Ecto neural progenitor cell (in vitro differentiated cells): ENCODE measurements around the gene TCEAL1.
"Not testable (repeated sequence)": the region's sequence is repeated elsewhere in the genome, so short reads cannot be mapped to it uniquely, and the experiment has no call there.

Experiments used
- DNase-seq: peaks from one replicate; pipeline ENCODE4 v3.0.0-alpha.2; 2018; ENCODE audit warnings: low spot score

Gene TCEAL1, protein sequence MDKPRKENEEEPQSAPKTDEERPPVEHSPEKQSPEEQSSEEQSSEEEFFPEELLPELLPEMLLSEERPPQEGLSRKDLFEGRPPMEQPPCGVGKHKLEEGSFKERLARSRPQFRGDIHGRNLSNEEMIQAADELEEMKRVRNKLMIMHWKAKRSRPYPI

DNA sequence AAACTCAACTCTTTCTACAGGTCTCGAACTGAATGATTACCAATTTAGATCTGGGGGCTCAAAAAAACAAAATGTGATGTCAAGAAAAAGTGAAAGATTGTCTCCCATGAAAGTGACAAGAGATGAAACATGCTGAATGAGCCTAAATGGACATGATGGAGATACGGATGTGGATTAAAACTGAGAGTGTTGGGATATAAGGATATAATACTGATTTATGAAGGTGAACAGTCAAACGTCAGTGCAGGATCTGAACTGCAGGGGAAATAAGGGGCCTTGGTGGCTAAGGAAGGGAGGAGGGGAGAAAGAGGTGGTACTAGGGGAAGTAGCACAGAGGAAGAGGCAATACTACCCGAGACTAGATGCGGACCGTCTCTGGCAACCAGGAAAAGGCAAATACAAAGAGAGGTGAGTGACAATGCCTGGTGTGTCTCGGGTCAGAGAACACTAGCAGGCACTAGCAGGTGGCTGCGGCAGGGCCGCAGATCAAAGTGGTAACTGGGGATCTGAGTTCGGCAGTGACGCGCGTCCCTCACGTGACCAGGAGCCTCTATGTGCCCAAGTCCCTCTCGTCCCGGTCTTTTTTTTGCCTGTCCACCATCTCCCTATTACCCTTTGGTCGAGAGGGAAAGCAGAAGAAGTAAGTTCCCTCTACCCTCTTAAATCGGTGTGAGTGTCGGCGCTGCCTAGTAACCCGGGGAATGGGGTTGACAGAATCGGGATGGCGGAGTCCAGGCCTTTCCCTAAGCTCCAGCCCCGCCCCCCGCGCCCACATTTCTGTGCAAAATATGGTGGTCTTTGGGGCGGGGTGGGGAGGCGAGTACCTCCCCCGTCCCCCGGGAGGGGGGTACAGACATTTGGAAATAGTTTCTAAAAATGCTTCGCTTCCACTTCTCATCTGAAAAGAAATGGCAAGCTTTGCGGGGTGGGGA, at the start of gene TCEAL1:
Gene TCEAL1, plus strand, starts transcription at position 590 of the 932 bp plus-strand sequence. CDS start 942 bp downstream, outside the sequence.
- peak; percentile 75 for DNase-seq

- DNase-seq: no peak
Measured at GRCh38 chrX:103584596-103584995, 44.2 kb upstream of the TCEAL1 start.

DNA sequence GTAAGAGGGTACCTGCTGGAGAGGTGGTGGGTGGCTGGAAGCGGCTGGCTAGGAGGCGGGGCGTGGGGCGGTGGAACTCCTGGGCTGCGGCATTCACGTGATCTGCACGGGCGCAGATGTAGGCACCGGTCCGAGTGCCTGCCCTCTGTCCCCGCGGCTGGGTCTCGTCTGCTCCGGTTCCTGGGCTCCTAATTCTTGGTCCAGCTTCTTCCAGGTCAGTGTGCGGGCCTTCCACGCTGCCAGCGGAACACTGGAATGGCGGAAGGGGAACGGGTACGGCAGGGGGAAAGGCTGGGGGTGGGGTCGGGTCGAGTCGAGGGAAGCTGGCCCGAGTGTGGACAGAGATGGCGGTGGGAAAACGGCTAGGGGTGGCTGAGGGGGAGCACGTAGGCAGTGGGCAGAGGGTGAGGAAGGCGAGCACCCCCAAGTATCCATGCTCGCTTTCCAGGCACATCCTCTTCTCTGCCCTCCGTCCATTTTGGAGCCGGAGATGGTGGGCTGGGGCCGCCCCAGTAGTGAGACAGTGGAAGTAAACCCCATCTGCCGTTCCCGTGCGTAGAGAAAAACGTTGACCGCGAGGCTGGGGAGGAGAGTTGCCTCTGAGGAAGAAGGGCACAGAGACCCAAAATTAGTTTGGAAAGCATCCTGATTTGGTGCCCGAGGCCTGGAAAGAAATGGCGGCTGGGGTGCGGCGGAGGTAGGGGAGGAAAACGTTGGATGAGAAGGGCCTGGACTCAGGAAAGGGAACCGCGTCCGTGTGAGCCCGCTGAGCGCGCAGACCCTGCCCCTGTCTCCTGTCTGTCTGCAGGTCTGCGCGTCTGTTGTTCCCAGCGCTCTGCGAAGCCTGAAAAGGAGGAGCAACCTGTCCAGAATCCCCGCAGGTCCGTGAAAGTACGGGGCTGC, 43.1 kb upstream of the TCEAL1 start, which contains the start of gene TCEAL4:
Gene TCEAL4, plus strand, starts transcription at position 105 of the 903 bp plus-strand sequence. CDS start 1,161 bp downstream, outside the sequence.
- DNase-seq: peak; percentile 78

- no peak for DNase-seq
Measured at GRCh38 chrX:103586314-103586646, 42.5 kb upstream of the TCEAL1 start.

- DNase-seq: no peak
Measured at GRCh38 chrX:103586659-103587058, 42.1 kb upstream of the TCEAL1 start.

GRCh38 chrX:103592295-103592694, 36.5 kb upstream of the TCEAL1 start:
- not testable (repeated sequence) for DNase-seq

- not testable (repeated sequence) for DNase-seq
Measured at GRCh38 chrX:103595202-103595601, 33.6 kb upstream of the TCEAL1 start.

DNA sequence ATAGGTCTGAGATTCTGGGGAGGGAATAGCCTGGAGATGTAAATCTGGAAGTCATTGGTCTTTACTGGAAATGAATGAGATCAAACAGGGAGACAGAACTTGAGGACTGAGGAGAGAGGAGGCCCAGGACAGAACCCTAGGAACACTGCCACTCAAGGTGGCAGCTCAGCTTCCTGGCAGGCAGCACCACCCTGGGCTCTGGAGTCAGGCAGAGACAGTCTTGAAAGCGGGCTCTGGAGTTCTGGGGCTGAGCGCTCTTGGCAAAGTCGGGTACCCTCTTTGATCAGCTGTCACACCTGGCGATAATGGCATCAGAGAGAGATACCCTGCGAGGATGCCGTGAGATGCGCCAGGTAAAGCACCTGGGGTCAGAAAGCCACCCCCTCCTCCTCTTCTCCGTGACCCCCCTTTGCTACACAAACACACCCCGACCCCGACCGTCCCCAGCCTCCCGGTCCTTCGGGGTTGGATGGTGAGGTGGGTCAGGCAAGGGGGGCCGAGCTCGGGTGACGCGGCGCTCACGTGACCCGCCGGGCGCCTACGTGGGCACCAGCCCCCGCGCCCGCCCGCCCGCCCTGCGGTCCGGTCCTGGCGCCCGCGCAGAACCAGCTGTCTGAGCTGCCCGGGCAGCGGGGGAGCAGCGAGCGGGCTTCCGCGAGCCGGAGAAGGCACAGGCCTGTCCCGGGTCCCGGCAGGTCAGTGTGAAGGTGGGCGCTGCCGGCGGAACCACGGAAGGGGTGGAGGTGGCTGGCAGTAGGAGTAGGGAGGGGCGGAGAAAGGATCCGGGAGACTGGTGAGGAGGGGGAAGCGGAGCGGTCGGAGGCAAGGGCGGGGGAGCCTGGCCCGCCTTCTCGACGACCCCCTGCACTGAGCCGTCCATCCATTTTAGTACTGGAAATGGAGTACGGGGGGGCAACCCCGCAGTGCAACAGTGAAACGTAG, 21.1 kb upstream of the TCEAL1 start, which contains the start of gene TCEAL3:
Gene TCEAL3, plus strand, starts transcription at position 600 of the 942 bp plus-strand sequence. CDS start 1,102 bp downstream, outside the sequence.
- DNase-seq: peak; percentile 82

DNA sequence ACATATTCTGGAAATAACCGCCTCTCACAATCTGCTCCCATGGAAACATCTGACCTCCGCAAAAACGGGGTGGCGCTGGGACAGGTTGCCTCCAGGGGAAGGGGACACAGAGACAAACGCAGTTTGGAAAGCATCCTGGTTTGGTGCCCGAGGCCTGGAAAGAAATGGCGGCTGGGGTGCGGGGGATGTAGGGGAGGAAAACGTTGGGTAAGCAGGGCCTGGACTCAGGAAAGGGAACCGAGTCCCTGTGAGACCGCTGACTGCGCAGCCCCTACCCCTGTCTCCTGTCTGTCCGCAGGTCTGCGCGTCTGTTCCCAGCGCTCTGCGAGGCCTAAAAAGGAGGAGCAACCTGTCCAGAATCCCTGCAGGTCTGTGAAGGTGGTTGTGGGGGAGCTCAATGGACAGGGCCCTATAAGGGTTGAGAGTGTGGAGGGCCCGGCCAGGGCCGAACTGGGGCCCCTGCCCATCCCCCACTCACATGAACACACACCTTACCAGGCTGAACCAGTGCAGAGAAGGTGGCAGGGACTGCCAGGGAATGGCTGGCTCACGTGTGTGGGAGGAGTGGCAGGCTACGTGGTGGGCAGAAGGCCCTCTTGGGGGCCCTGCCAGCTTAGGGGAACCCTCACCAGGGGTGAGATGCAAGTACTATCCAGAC, 20.3 kb upstream of the TCEAL1 start:
- peak; percentile 53 for DNase-seq

DNA sequence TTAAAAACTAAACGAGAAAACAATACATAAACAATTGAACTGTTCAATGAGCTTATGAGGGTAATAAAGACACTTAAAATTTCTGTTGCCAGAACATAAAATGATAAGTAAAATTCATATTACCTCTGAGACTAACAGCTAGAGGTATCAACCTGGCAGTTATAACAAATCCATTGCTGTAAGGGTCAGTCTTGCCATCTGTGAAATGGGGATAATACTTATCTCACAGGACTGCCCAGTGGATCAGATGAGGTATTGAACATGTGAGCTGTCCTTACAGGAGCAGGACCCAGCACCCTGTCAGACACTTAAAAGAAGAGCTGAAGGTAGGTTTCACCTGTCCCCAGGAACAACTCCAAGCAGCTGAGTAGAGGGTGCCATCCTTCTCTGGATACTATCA, 18.5 kb upstream of the TCEAL1 start:
- DNase-seq: no peak

GRCh38 chrX:103613362-103613890, 15.3 kb upstream of the TCEAL1 start:
- DNase-seq: no peak

DNA sequence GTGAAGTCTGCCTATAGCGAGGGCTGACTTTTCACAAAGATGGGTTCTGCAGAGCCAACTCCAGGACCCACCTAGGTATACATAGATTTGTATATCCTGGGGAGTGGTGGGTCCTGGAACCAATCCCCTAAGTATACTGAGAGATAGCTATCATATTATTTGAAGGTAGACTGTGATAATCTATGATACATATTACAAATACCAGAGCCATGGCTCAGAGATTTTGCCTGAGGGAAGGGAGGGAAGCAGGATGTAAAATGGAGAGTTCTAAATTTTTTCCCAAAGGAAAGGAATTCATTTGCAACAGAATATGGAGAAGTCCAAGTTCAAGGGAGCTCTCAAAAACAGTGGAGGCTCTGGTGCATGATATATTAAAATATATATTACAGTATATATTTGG, 13.8 kb upstream of the TCEAL1 start:
- no peak for DNase-seq

DNA sequence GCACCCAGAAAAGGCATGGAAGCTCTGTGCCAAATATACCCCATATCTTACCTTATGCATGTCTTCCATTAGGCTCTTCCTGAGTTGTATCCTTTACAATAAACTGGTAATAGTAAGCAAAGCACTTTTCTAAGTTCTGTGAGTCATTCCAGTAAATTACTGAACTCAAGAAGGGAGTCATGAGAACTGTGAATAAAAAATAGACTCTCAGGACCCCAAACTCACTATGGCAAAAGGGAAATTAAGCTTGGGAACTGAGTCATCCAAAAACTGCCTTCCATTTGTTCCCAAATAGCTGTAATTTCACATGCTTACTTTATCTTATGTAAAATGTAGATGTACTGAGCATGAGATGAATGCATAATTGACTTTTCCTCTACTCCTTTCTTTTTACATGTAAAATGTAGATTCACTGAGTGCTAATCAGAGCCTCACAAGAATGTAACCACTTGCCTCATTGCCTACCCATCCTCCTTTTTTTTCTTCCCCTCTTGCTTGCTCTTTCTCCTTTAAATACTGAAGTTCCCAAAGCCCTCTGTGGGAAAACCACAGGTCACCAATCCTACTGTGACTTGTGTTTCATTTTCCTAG, 12.9 kb upstream of the TCEAL1 start:
- no peak for DNase-seq

DNA sequence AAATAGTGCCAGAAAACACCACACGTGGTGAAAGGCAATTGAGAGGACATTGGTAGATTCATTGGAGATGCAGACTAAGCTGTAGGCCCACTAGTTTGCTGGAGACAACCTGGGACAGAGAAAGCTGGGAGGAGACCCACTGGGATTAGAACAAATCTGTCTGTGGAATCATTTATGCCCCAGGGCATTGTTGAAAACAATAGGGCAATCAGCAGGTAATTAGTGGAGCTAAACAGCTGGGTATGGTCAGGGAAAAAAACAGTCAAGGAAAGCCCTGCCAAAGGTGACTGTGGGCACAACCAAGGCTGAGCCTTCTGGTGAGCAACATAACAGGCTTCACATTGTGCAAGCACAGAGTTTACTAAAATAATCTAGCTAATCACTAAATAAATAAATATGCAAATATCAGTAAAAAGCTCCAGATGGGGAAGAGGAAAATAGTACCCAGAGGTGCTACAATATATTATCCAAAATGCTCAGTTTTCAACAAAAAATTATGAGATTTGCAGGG, 12.0 kb upstream of the TCEAL1 start:
- no peak for DNase-seq

DNA sequence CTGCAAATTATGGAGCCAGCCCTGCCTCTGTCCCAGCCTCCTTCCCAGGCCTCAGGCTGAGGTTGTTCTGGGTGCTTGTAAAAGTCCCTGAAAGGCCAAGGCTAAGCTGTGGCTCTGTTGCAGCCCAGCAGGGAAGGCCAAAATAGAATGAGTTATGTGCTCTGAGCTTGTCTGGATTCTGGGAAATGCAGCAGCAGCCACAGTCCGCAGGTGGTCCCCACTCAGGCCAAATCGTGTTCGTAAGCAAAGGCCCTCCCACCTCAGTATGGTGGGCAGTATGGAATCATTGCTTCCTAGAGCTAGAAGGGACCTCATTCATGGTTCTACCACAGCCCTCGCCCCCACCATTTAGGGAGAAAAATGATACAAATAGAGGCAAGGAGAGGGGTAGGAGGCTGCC, 4.7 kb upstream of the TCEAL1 start:
- DNase-seq: no peak

DNA sequence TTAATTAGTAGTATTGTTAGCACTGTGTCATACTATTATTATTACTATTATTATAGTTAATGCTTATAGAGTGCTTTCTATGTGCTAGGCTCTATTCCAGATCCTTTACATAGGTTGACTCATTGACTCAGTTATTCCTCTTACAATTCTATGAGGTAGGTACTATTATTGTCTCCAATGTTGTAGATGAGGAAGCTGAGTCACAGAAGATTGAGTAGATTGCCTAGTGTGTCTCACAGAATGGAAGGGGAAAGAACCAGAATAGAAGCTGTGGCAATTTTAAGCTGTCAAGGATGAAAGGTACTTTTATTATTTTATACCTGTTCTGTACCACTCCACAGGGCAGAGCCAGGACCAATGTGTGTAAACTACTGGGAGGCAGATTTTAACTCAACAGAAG, 1.9 kb upstream of the TCEAL1 start:
- no peak for DNase-seq

- DNase-seq: peak; percentile 89
Measured at GRCh38 chrX:103629318-103630170, 769 bp downstream of the TCEAL1 start.

- no peak for DNase-seq
Measured at GRCh38 chrX:103630171-103630511, 1.4 kb downstream of the TCEAL1 start.

- DNase-seq: no peak
Measured at GRCh38 chrX:103631145-103631544, 2.4 kb downstream of the TCEAL1 start.
